Panc1 (cell line): ENCODE results near the gene ANKRD33B. TPM values are rescaled to one million over a fixed set of nuclear protein-coding genes. Genes with fewer than 3 reads are reported as not detected.
"Not testable (repeated sequence)": the region's sequence is repeated elsewhere in the genome, so short reads cannot be mapped to it uniquely, and the experiment has no call there.

Source experiments
- ATAC-seq: fragments of 200-7000 bp; cut with Tn5 transposase; 2 replicates; pipeline ENCODE4 v1.9.1; 2020; ENCODE audit warnings: mild to moderate bottlenecking, moderate library complexity
- BruUV-seq: library from RNA; stranded (reverse); fragments of 400-500 nt; replicated peaks from 2 replicates; lab custom pipeline; 2021; lab: Mats Ljungman, UMichigan
- CTCF ChIA-PET: fragments of 300-600 bp; sonication (Branson Sonifier 250); formaldehyde crosslinking; loops from one replicate; lab custom pipeline; 2022; ENCODE audit warnings: antibody characterized with exemption; lab: Charles Lee
- POLR2A ChIA-PET: fragments of 300-600 bp; sonication (Branson Sonifier 250); formaldehyde crosslinking; loops from one replicate; lab custom pipeline; 2022; ENCODE audit warnings: antibody characterized with exemption; lab: Charles Lee
- DNase-seq: peaks from one replicate; pipeline ENCODE4 v3.0.0-alpha.2; 2010; ENCODE audit warnings: low read depth, low spot score
- H3K27ac ChIP-seq: 2 replicates; pipeline ENCODE4 v1.5.1; 2011; ENCODE audit warnings: mild to moderate bottlenecking, low read length, inconsistent platforms
- H3K27me3 ChIP-seq: fragments of 200-500 bp; sonication (Bioruptor generic); 2 replicates; pipeline ENCODE4 v1.6.0; 2014; ENCODE audit warnings: low read length, inconsistent platforms; ENCODE audit not compliant: control insufficient read depth, insufficient read depth
- H3K36me3 ChIP-seq: fragments of 200-500 bp; sonication (Bioruptor generic); 2 replicates; pipeline ENCODE4 v1.5.1; 2014; ENCODE audit warnings: inconsistent platforms, mild to moderate bottlenecking, low read length, moderate library complexity; ENCODE audit not compliant: control insufficient read depth, insufficient read depth
- H3K4me1 ChIP-seq: 2 replicates; pipeline ENCODE4 v1.5.1; 2011; ENCODE audit warnings: inconsistent platforms, mild to moderate bottlenecking, low read length, moderate library complexity; ENCODE audit not compliant: control insufficient read depth, insufficient read depth
- H3K4me3 ChIP-seq, 2 experiments: 2 replicates each; pipeline ENCODE4 v1.5.1; 2011 to 2012; ENCODE audit warnings: low read depth in 2 of 2, low read length in 2 of 2, mild to moderate bottlenecking in 2 of 2, inconsistent platforms in 1 of 2, moderate library complexity in 1 of 2
- H3K9me3 ChIP-seq: fragments of 200-500 bp; sonication (Bioruptor generic); 2 replicates; pipeline ENCODE4 v1.5.1; 2014; ENCODE audit warnings: low read depth, mild to moderate bottlenecking, inconsistent platforms, low read length, moderate library complexity; ENCODE audit not compliant: control insufficient read depth, insufficient read depth
- POLR2AphosphoS5 ChIP-seq: IDR thresholded peaks from 2 replicates; pipeline ENCODE4 v1.6.1; 2012; ENCODE audit warnings: mild to moderate bottlenecking, low read depth, low read length, moderate library complexity
- SIN3A ChIP-seq: IDR thresholded peaks from 2 replicates; pipeline ENCODE4 v1.6.1; 2012; ENCODE audit warnings: low read depth, mild to moderate bottlenecking, low read length, moderate library complexity, borderline replicate concordance; ENCODE audit not compliant: insufficient read depth
- TCF7L2 ChIP-seq: IDR thresholded peaks from 2 replicates; pipeline ENCODE4 v1.6.1; 2011; ENCODE audit warnings: mild to moderate bottlenecking, low read depth, low read length, inconsistent platforms
- in situ Hi-C: cut with HindIII; loops from 2 replicates; pipeline ENCODE4 v1.10.0; 2016; ENCODE audit warnings: low sequenced_read_pairs, low pct_unique_long_range_greater_than_20kb
- intact Hi-C: fragments of 100-400 bp; cut with micrococcal nuclease; formaldehyde crosslinking; loops from one replicate; pipeline ENCODE4 v1.10.0; 2022; ENCODE audit not compliant: unreplicated experiment
- total RNA-seq: library from RNA; stranded (reverse); gene quantifications from one replicate; pipeline ENCODE4 v1.2.1, GENCODE V29; 2021; ENCODE audit not compliant: unreplicated experiment
- TF ChIP-seq, protein P1 (sequence below), 2 experiments: IDR thresholded peaks; 2 replicates each; pipeline ENCODE4 v1.6.1; 2011 to 2012; ENCODE audit warnings: low read depth in 2 of 2, control low read depth in 1 of 2, low read length in 1 of 2, mild to moderate bottlenecking in 1 of 2, moderate library complexity in 1 of 2; ENCODE audit not compliant: insufficient read depth in 1 of 2
- TF ChIP-seq, protein P2 (sequence below): fragments of 450-650 bp; IDR thresholded peaks from 2 replicates; pipeline ENCODE4 v1.5.1; 2017; ENCODE audit warnings: mild to moderate bottlenecking

The ANKRD33B gene
- total RNA-seq, 1 experiment from 2014 or later = 19.1 TPM

DNA sequence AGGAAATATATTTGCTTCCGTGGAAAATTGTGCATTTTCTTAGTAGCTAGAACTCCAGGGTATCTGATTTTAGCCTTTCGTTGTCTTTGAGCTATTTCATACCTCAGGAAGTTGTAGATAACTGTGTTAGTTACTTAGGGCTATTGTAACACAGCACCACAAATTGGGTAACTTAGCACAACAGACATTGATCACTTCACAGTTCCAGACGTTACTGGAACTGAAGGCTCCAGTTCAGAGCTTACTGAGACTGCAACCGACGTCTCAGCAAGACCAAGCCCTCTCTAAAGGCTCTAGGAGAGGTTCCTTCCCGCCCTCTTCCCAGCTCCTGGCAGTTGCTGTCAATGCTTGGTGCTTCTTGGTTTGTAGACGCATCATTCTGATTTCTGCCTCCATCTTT is 17.7 kb upstream of the ANKRD33B start:
- POLR2A ChIA-PET = no interaction called here

DNA sequence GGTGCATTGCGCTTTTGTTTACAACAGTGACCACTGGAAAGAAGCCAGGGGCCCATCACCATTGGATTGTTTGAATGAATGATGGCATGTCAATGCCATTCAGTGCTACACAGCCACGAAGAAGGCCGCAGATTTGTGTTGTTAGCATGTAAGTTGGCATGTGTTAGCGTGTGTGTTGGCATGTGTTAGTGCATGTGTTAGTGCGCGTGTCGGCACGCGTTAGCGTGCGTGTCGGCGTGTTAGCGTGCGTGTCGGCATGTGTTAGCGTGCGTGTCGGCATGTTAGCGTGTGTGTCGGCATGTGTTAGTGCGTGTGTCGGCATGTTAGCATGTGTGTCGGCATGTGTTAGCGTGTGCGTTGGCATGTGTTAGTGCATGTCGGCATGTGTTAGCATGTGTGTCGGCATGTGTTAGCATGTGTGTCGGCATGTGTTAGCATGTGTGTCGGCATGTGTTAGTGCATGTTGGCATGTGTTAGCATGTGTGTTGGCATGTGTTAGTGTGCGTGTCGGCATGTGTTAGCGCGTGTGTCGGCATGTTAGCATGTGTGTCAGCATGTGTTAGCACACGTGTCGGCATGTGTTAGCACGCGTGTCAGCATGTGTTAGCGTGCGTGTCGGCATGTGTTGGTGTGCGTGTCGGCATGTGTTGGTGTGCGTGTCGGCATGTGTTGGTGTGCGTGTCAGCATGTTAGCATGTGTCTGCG is 15.3 kb upstream of the ANKRD33B start:
- Histone ChIP-seq H3K36me3 (no peaks in the 10 kb centered on the region), H3K4me3 (no peak overlapping the region), H3K4me1 (peaks cover 27% of the 10 kb centered on the region), H3K9me3 (no peaks in the 10 kb centered on the region), H3K27ac (no peak overlapping the region), H3K27me3 (no peaks in the 10 kb centered on the region)
- in situ Hi-C loops = no loop called here
- no peak for ATAC-seq
- no peak for TF ChIP-seq SIN3A
- no peak for TF ChIP-seq TCF7L2
- TF ChIP-seq POLR2AphosphoS5 = no peak
- TF ChIP-seq, protein P1, sequence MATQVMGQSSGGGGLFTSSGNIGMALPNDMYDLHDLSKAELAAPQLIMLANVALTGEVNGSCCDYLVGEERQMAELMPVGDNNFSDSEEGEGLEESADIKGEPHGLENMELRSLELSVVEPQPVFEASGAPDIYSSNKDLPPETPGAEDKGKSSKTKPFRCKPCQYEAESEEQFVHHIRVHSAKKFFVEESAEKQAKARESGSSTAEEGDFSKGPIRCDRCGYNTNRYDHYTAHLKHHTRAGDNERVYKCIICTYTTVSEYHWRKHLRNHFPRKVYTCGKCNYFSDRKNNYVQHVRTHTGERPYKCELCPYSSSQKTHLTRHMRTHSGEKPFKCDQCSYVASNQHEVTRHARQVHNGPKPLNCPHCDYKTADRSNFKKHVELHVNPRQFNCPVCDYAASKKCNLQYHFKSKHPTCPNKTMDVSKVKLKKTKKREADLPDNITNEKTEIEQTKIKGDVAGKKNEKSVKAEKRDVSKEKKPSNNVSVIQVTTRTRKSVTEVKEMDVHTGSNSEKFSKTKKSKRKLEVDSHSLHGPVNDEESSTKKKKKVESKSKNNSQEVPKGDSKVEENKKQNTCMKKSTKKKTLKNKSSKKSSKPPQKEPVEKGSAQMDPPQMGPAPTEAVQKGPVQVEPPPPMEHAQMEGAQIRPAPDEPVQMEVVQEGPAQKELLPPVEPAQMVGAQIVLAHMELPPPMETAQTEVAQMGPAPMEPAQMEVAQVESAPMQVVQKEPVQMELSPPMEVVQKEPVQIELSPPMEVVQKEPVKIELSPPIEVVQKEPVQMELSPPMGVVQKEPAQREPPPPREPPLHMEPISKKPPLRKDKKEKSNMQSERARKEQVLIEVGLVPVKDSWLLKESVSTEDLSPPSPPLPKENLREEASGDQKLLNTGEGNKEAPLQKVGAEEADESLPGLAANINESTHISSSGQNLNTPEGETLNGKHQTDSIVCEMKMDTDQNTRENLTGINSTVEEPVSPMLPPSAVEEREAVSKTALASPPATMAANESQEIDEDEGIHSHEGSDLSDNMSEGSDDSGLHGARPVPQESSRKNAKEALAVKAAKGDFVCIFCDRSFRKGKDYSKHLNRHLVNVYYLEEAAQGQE (IDR thresholded peaks at IDR 0.05; ENCODE audit: insufficient read depth in 1 of 2, low read depth in 2 of 2, low read length in 1 of 2) = no peak
- TF ChIP-seq, protein P2, sequence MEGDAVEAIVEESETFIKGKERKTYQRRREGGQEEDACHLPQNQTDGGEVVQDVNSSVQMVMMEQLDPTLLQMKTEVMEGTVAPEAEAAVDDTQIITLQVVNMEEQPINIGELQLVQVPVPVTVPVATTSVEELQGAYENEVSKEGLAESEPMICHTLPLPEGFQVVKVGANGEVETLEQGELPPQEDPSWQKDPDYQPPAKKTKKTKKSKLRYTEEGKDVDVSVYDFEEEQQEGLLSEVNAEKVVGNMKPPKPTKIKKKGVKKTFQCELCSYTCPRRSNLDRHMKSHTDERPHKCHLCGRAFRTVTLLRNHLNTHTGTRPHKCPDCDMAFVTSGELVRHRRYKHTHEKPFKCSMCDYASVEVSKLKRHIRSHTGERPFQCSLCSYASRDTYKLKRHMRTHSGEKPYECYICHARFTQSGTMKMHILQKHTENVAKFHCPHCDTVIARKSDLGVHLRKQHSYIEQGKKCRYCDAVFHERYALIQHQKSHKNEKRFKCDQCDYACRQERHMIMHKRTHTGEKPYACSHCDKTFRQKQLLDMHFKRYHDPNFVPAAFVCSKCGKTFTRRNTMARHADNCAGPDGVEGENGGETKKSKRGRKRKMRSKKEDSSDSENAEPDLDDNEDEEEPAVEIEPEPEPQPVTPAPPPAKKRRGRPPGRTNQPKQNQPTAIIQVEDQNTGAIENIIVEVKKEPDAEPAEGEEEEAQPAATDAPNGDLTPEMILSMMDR = no peak
- ChIA-PET POLR2A (no interaction called here), CTCF (no interaction called here)
- intact Hi-C loops = no loop called here
- BruUV-seq = no TSS peak
- DNase-seq = no peak

More for the DNA sequence above, 17.7 kb upstream of the ANKRD33B start:
- ATAC-seq (no peak), DNase-seq (no peak)
- CTCF ChIA-PET = no interaction called here
- Histone ChIP-seq H3K27me3 (no peaks in the 10 kb centered on the region), H3K27ac (peak overlapping the region; percentile 3; the same call in 1 of the 2 replicates), H3K4me3 (no peak overlapping the region), H3K4me1 (peaks cover 10% of the 10 kb centered on the region), H3K9me3 (no peaks in the 10 kb centered on the region), H3K36me3 (no peaks in the 10 kb centered on the region)
- in situ Hi-C loops (no loop called here), intact Hi-C loops (no loop called here)
- BruUV-seq = no TSS peak
- TF ChIP-seq TCF7L2 (no peak), POLR2AphosphoS5 (no peak), SIN3A (no peak)
- TF ChIP-seq, protein P2 = no peak
- TF ChIP-seq, protein P1 (IDR thresholded peaks at IDR 0.05; ENCODE audit: insufficient read depth in 1 of 2, low read depth in 2 of 2, low read length in 1 of 2) = no peak

DNA sequence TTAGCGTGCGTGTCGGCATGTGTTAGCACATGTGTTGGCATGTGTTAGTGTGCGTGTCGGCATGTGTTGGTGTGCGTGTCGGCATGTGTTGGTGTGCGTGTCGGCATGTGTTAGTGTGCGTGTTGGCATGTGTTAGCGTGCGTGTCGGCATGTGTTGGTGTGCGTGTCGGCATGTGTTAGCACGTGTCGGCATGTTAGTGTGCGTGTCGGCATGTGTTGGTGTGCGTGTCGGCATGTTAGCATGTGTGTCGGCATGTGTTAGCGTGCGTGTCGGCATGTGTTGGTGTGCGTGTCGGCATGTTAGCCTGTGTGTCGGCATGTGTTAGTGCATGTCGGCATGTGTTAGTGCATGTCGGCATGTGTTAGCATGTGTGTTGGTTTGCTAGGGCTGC is 14.8 kb upstream of the ANKRD33B start:
- intact Hi-C loops, DNase-seq, H3K4me3 ChIP-seq, H3K27ac ChIP-seq, H3K27me3 ChIP-seq, POLR2A ChIA-PET, ATAC-seq, CTCF ChIA-PET, H3K9me3 ChIP-seq, BruUV-seq, H3K36me3 ChIP-seq, in situ Hi-C loops: not testable (repeated sequence)
- peaks cover 27% of the 10 kb centered on the region for H3K4me1 ChIP-seq
